OCI-LY1 (cell line): ENCODE data around the gene RAB15.

Experiments used
- H2AFZ ChIP-seq: fragments of 200-600 bp; sonication (generic), shearing (Covaris generic); 2 replicates; pipeline ENCODE4 v1.6.0; 2014; ENCODE audit warnings: antibody characterized with exemption, mild to moderate bottlenecking, low read length
- H3F3A ChIP-seq: fragments of 200-600 bp; sonication (generic), shearing (Covaris generic); 2 replicates; pipeline ENCODE4 v1.6.0; 2014; ENCODE audit warnings: mild to moderate bottlenecking, antibody characterized with exemption, low read length, moderate library complexity; ENCODE audit not compliant: insufficient read depth
- H3K27ac ChIP-seq: fragments of 200-600 bp; sonication (generic); 2 replicates; pipeline ENCODE4 v1.5.1; 2014; ENCODE audit warnings: low read length, mixed run types, mild to moderate bottlenecking, low read depth; ENCODE audit not compliant: poor library complexity, severe bottlenecking
- H3K27me3 ChIP-seq: fragments of 200-600 bp; sonication (generic); 2 replicates; pipeline ENCODE4 v1.6.0; 2014; ENCODE audit warnings: antibody characterized with exemption, mild to moderate bottlenecking, low read length, moderate library complexity; ENCODE audit not compliant: insufficient read depth
- H3K36me3 ChIP-seq: fragments of 200-600 bp; sonication (generic); 2 replicates; pipeline ENCODE4 v1.6.1; 2014; ENCODE audit warnings: mild to moderate bottlenecking, antibody characterized with exemption, low read length, moderate library complexity, mixed read lengths; ENCODE audit not compliant: insufficient read depth
- H3K4me1 ChIP-seq: fragments of 200-600 bp; sonication (generic); 2 replicates; pipeline ENCODE4 v1.5.1; 2014; ENCODE audit warnings: mild to moderate bottlenecking, low read length, moderate library complexity; ENCODE audit not compliant: insufficient read depth, severe bottlenecking
- H3K4me2 ChIP-seq: fragments of 200-600 bp; sonication (generic), shearing (Covaris generic); 2 replicates; pipeline ENCODE4 v1.6.1; 2014; ENCODE audit warnings: low read length
- H3K4me3 ChIP-seq: fragments of 200-600 bp; sonication (generic); 2 replicates; pipeline ENCODE4 v1.5.1; 2014; ENCODE audit warnings: low read length, low read depth, mild to moderate bottlenecking, mixed read lengths; ENCODE audit not compliant: poor library complexity, severe bottlenecking
- H3K79me2 ChIP-seq: fragments of 200-600 bp; shearing (Covaris generic); 2 replicates; pipeline ENCODE4 v1.6.1; 2016; ENCODE audit warnings: mixed run types, low read length, mixed read lengths; ENCODE audit not compliant: insufficient read depth
- H3K9ac ChIP-seq: fragments of 200-600 bp; sonication (generic), shearing (Covaris generic); 2 replicates; pipeline ENCODE4 v1.6.1; 2014; ENCODE audit warnings: mild to moderate bottlenecking, low read length, mixed read lengths
- H3K9me2 ChIP-seq: fragments of 200-600 bp; sonication (generic), shearing (Covaris generic); 2 replicates; pipeline ENCODE4 v1.6.1; 2014; ENCODE audit warnings: low read depth, mild to moderate bottlenecking, low read length, mixed read lengths
- H3K9me3 ChIP-seq: fragments of 200-600 bp; shearing (Covaris generic); 2 replicates; pipeline ENCODE4 v1.6.1; 2014; ENCODE audit warnings: low read length, mixed read lengths
- H4K20me1 ChIP-seq: fragments of 200-600 bp; sonication (generic), shearing (Covaris generic); 2 replicates; pipeline ENCODE4 v1.6.0; 2016; ENCODE audit warnings: mild to moderate bottlenecking, low read length; ENCODE audit not compliant: insufficient read depth
- CTCF ChIP-seq: fragments of 200-600 bp; sonication (generic), shearing (Covaris generic); IDR thresholded peaks from 2 replicates; pipeline ENCODE4 v1.5.1; 2017; ENCODE audit warnings: mild to moderate bottlenecking, antibody characterized with exemption, low read length, moderate library complexity, mixed read lengths
- EZH2 ChIP-seq: fragments of 200-600 bp; sonication (generic), shearing (Covaris generic); IDR thresholded peaks from 2 replicates; pipeline ENCODE4 v1.8.0; 2017; ENCODE audit warnings: borderline replicate concordance, mixed run types, mild to moderate bottlenecking, antibody characterized with exemption, low read length, moderate library complexity, mixed read lengths

The RAB15 gene

GRCh38 chr14:65010211-65010931 lies 38.2 kb upstream of the RAB15 start:
- no peak overlapping the region for H3K4me2 ChIP-seq
- no peaks in the 10 kb centered on the region for H3K9me3 ChIP-seq
- H3F3A ChIP-seq = no peaks in the 10 kb centered on the region
- H3K27me3 ChIP-seq = no peaks in the 10 kb centered on the region
- no peaks in the 10 kb centered on the region for H3K79me2 ChIP-seq
- no peaks in the 10 kb centered on the region for H3K9me2 ChIP-seq
- peaks cover 18% of the 10 kb centered on the region for H3K4me1 ChIP-seq
- H2AFZ ChIP-seq = no peak overlapping the region
- H3K36me3 ChIP-seq = peaks cover 5% of the 10 kb centered on the region; the same call in 1 of the 2 replicates
- no peaks in the 10 kb centered on the region for H4K20me1 ChIP-seq
- H3K27ac ChIP-seq = no peak overlapping the region
- H3K9ac ChIP-seq = no peak overlapping the region
- no peak overlapping the region for H3K4me3 ChIP-seq
- no peak for TF ChIP-seq EZH2
- TF ChIP-seq CTCF = no peak

GRCh38 chr14:65007202-65007601 lies 35.1 kb upstream of the RAB15 start:
- Histone ChIP-seq H3K9ac (no peak overlapping the region), H3F3A (no peaks in the 10 kb centered on the region), H3K4me2 (no peak overlapping the region), H4K20me1 (no peaks in the 10 kb centered on the region), H3K36me3 (no peaks in the 10 kb centered on the region), H3K4me3 (no peak overlapping the region), H3K9me3 (no peaks in the 10 kb centered on the region), H3K27me3 (no peaks in the 10 kb centered on the region), H2AFZ (no peak overlapping the region), H3K79me2 (no peaks in the 10 kb centered on the region), H3K27ac (no peak overlapping the region), H3K9me2 (no peaks in the 10 kb centered on the region), H3K4me1 (no peaks in the 10 kb centered on the region)
- TF ChIP-seq EZH2 (no peak), CTCF (no peak)

DNA sequence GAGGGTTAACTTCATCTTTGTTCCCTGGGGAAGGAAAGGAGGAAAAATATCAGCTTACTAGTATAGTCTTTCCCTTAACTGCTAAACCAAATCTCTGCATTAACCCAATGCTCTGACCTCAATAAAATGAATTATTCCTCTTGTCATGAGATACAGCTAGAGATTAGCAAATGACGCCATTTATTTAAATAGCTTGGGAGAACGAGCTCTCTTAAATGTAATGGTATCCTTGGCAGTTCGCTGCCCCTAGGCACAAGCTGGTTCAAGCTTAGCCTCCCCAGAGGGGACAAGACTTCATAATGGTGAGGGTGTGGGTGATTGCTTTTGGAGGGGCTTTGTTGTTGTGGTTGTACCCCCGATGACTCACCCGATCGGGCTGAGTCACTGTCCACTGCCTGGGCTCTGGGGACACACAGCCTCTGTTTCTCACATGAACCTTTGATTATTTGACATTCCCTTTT lies 34.2 kb upstream of the RAB15 start:
- Histone ChIP-seq H3K4me1 (no peaks in the 10 kb centered on the region), H4K20me1 (no peaks in the 10 kb centered on the region), H3F3A (no peaks in the 10 kb centered on the region), H3K36me3 (no peaks in the 10 kb centered on the region), H3K9ac (no peak overlapping the region), H3K9me3 (no peaks in the 10 kb centered on the region), H3K4me3 (no peak overlapping the region), H3K79me2 (no peaks in the 10 kb centered on the region), H3K27ac (no peak overlapping the region), H3K27me3 (no peaks in the 10 kb centered on the region), H3K9me2 (no peaks in the 10 kb centered on the region), H2AFZ (no peak overlapping the region), H3K4me2 (no peak overlapping the region)
- TF ChIP-seq EZH2 (no peak), CTCF (no peak)
